GM21360 (cell line): ENCODE measurements around the gene DENND2A.
A peak's percentile ranks its signal among the peaks of the same experiment; 100 is the strongest.
"Not testable (repeated sequence)": the region's sequence is repeated elsewhere in the genome, so short reads cannot be mapped to it uniquely, and the experiment has no call there.

Experiments used
- ATAC-seq: cut with Tn5 transposase; IDR thresholded peaks from one replicate; pipeline ENCODE4 v1.9.1; 2021; ENCODE audit warnings: mild to moderate bottlenecking, moderate library complexity; ENCODE audit not compliant: unreplicated experiment

The DENND2A gene

GRCh38 chr7:140673063-140673773 is 32.6 kb upstream of the DENND2A start:
- ATAC-seq: peak; percentile 30

DNA sequence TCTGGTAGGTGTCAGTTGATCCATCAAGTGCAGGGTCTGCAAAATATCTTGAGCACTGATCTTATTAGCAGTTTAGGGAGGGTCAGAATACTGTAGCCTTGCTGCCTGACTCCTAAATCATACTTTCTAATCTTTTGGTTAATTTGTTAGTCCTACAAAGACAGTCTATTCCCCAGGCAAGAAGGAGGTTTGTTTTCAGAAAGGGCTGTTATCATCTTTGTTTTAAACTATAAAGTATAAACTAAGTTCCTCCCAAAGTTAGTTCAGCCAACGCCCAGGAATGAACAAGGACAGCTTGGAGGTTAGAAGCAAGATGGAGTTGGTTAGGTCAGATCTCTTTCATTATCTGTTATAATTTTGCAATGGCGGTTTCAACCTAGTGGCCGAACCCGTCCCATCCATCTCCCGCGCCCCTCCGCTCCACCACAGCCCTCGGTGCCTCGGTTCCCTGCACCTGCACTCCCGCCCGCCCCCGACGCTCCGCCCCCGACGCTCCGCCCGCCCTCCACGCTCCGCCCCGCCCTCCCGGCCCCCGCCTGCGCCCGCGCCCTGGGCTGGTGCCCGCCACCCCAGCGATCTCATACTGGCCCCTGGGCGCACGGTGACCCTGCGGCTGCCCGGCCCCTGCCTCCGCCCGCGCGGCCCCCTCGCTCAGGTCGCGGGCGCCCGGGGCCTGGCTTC is 31.9 kb upstream of the DENND2A start, which contains the start of gene ADCK2:
TSS of gene ADCK2 (plus strand) at position 564 of the 681 bp plus-strand sequence. CDS start 386 bp downstream, outside the sequence.
- peak; percentile 42 for ATAC-seq

- ATAC-seq: no peak
Measured at GRCh38 chr7:140671966-140672365, 31.4 kb upstream of the DENND2A start.

DNA sequence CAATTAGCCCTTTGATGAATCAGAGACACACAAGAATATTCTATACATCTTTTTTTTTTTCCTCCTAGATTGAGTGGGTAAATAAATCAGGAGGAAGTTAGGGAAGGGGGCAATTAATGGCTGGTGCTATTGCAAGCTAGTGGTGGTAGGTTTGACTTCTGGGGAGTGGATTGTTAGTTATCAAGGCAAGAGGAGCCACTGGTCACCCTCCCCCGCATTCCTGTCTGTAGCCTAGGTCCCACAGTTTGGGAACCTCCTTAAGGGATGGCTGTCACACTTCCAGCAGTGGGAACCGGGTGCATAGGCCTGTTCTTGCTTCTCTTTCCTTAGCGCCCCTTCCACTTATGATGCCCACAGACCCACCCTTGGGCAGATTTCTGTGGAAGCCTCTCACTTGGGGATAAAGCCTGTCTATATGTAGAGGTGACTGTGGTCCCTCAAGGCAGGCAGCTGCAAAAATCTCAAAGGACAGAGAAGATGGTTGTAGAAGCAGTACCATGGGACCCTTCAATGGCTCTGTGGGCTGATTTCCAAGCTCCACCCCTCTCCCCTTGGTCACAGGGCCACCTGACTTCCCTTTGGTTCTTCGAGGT is 29.8 kb upstream of the DENND2A start:
- no peak for ATAC-seq

GRCh38 chr7:140669862-140670261 is 29.2 kb upstream of the DENND2A start:
- not testable (repeated sequence) for ATAC-seq

- ATAC-seq: no peak
Measured at GRCh38 chr7:140669352-140669751, 28.7 kb upstream of the DENND2A start.

GRCh38 chr7:140668641-140669040 is 28.0 kb upstream of the DENND2A start:
- no peak for ATAC-seq

- no peak for ATAC-seq
Measured at GRCh38 chr7:140667476-140667875, 26.9 kb upstream of the DENND2A start.

- not testable (repeated sequence) for ATAC-seq
Measured at GRCh38 chr7:140662938-140663337, 22.3 kb upstream of the DENND2A start.

GRCh38 chr7:140661124-140661523 is 20.5 kb upstream of the DENND2A start:
- ATAC-seq: no peak

DNA sequence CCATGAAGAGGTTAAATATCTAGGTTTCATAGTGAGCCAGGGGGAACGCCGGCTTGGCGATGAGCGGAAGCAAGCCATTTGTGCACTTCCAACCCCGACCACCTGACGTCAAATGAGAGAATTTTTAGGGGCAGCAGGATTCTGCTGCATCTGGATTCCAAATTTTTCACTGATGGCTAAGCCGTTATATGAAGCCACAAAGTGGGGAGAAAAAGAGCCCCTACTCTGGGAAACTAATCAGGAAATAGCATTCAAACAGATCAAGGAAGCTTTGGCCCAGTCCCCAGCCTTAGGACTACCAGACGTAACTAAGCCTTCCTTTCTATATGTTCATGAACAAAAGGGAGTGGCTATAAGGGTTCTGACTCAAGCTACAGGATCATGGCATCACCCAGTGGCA is 19.2 kb upstream of the DENND2A start:
- no peak for ATAC-seq

- ATAC-seq: no peak
Measured at GRCh38 chr7:140657891-140658290, 17.3 kb upstream of the DENND2A start.

DNA sequence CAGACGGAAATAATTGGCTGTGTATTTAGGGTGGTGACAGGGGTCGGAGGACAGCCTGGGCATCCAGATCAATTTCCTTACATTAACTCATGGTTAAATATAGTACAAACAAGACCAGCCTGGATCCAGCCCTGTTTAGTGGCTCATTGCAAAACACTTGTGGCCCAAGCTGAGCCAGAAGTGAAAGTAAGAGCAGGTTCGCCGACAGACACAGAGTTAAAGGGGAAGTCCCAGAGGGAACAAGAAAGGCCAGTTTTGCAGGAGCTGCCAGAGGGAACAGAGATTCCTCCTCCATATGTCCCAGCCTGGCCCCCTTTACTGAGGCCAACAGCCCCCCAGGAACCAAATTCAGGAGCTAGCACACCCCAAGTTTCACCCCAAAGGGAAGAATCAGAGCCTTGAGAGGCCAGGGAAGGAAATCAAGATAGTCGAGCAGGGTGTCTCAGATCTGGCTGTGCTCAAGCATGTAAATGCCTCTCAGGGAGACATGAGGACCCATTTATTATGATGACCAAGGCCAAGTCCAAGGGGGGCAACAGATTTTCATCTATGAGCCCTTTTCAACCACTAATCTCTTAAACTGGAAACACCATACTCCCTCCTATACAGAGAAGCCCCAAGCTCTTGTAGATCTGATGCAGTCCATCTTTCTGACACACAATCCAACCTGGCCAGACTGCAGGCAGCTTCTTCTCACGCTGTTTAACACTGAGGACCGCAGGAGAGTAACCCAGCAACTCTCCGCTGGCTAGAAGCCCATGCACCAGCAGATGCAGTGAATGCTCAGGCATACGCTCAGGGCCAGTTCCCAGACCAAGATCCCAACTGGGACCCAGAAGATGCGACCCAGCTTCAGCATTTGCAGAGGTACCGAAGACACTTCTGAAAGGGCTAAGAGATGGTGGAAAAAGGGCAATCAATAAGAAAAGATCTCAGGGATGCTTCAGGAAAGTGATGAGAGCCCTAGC is 16.2 kb upstream of the DENND2A start:
- ATAC-seq: peak; percentile 84

DNA sequence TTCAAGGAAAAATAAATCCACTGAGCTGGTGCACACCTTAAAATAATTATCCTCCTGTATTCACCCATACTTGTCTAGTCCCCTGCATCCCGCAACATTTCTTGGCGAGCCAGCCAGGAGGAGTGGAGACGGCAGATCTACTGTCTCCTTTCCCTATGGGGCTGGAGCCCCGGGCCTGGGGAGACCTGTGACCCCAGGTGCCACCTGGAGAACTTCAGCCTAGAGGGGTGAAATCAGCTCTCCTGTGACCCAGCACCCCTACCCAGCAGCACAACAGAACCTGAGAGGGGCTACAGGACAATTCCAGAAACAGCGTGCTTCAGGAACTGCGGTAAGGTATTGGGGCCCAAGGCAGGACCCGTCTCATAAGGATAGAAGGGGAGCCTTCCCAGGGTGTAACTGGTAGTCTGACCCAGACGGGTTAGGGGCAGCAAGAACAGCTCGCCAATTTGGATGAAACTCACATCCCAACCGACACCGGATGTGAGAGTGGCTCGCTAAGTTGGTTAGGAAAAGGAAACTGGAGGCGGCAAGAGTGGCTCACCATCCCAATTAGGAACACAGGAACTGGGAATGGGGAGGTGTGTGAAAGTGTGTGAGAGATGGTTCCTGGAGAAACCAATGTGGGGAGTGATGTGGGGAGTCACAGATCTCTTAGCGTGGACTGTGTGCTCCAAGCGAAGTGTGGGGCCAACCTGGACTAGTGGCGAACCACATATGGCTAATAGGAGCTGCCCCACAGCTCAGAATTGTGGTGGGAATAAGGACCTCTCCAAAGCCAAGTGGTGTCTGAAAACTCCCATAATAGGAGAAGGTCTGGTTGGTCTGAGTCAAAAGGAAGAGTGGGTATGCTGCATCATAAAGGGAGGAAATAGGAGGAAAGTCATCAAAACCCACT is 15.1 kb upstream of the DENND2A start:
- no peak for ATAC-seq

- ATAC-seq: no peak
Measured at GRCh38 chr7:140654661-140655060, 14.0 kb upstream of the DENND2A start.

DNA sequence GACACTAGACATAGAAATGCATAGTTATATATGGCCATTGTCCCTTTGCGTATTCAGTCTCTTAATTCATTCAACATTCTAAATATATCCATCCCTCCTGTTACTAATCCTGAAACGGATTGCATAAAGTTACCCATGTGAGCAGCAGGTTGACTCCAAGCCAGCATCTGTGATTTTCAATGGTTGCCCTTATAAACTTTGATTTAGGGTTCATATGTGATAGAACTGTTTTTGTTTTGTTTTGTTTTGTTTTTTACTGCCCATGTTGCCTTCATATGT is 13.4 kb upstream of the DENND2A start:
- no peak for ATAC-seq

DNA sequence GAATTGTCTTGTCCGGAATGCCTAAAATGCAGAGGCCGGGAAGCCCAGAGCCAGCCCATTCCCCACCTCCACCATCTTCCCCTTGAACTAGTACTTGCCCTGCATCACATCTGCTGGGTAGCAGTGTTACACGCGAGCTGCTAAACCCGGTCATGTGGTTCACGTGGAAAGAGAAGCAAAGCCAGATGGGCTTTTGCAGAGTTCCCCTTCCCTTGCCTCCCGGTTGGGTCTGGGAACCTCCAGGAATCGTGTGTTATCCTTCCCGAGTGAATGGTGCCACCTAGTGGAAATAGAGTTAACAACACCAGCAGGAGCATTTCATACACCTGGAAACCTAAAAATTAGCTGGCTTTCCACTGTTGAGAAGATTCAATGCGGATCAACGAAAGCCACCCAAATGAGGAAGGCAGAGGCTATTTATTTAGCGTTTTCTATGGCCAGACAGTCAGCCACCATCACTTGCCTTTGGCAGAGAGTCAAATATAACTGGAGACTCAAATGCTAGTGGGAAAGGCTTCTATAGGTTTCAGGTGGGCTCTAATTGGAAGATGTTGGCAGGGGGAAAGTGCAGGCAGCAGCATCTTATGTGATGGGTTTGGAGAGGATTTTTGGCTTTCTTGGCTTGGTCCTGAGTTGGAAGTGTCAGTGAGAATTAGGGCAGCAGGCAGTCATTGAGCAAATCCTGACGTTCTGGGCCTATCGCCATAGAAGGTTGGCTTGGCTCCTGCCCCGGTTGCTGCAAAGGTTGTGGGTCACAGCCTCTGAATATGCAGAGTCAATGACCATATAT is 12.9 kb upstream of the DENND2A start:
- no peak for ATAC-seq

DNA sequence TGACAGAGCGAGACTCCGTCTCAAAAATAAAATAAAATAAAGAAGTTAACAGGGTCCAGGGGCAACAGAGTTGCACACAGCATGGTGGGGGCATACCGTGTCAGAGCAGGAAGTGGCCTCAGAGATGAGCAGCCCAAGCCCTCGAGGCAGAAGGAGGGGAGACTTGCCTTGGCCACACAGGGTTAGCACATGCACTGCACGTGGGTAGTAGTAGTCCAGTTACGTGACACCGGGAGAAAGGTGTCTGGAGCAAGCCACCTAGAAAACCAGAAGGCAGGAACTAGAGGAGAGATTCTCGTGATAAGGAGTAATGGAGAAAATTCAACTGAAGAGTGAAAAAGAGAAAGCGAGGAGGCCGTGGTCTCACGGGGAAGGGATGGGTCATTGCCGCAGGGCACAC is 9.8 kb upstream of the DENND2A start:
- ATAC-seq: no peak

DNA sequence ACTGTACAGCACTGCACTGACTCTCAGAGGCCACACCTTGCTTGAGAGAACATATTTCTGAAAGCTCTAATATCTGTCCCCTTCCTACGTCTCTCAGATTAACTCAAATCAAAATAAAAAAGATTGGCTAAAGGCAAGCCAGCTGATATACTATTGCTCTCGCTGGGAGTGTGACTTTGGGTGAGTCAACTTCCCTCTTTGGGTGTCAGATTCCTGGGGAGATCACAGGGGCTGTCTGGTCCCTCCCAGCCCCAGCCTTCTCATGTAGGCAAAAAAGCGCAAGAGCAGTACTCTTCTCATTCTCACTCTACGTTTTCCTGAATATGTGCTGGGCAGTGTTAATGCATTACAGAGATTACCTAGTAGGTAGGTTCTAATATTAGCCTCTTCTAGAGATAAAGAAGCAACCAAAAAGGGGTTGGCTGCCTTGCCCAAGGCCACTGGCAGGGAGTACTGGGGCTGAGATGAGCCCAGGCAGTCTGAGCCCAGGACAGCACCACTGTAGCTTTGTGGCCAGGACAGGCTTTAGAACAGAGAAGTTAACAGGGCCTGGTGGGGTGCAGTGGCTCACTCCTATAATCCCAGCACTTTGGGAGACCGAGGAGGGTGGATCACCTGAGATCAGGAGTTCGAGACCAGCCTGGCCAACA is 9.1 kb upstream of the DENND2A start:
- no peak for ATAC-seq
